ENCODE measurements around the gene AMOTL1. TPM values are rescaled to one million over a fixed set of nuclear protein-coding genes. Genes with fewer than 3 reads are reported as not detected.

Gene AMOTL1
- total RNA-seq, 2 experiments from 2014 or later = 0.08 TPM; not detected in 1

- Mint-ChIP-seq H3K4me1 (ENCODE audit: low read depth) (peaks cover 7% of the 10 kb centered on the region), H3K27me3 (peaks cover 11% of the 10 kb centered on the region), H3K27ac (no peak overlapping the region), H3K9me3 (no peaks in the 10 kb centered on the region), H3K36me3 (ENCODE audit: low read depth) (no peaks in the 10 kb centered on the region), H3K4me3 (no peak overlapping the region)
- H3K27ac ChIP-seq (ENCODE audit: low read depth in 1 of 2, low read length in 2 of 2) = no peak overlapping the region
- ATAC-seq (ENCODE audit: poor library complexity) (no peak), DNase-seq (no peak)
- no peaks in the 10 kb centered on the region for H3K9me3 ChIP-seq (ENCODE audit: control insufficient read depth in 1 of 2, insufficient read depth in 1 of 2, low read length in 2 of 2)
- ChIA-PET POLR2A (no interaction called here), CTCF (no interaction called here)
- H3K4me1 ChIP-seq (ENCODE audit: insufficient read depth, low read length) = no peaks in the 10 kb centered on the region
- no peaks in the 10 kb centered on the region for H3K36me3 ChIP-seq (ENCODE audit: insufficient read depth, low read length)
- TF ChIP-seq CTCF (IDR thresholded peaks at IDR 0.05) = no peak
- no peak overlapping the region for H3K4me3 ChIP-seq (ENCODE audit: low read length)
- intact Hi-C loops (cut with DNase I, micrococcal nuclease) = loop anchor here (5.0 to 10.0 kb wide), 3 partner anchors 977 to 1639 kb away; no protein-coding TSS in a partner anchor
- H3K27me3 ChIP-seq (ENCODE audit: control insufficient read depth in 1 of 2, insufficient read depth in 2 of 2, low read length in 2 of 2) = peaks cover 0 to 12% of the 10 kb centered on the region in 2 experiments
Observed at GRCh38 chr11:94785509-94785908, 17.4 kb downstream of the AMOTL1 start.

GRCh38 chr11:94786264-94787126, 18.3 kb downstream of the AMOTL1 start:
- Mint-ChIP-seq H3K27me3 (peaks cover 11% of the 10 kb centered on the region), H3K4me1 (ENCODE audit: low read depth) (no peaks in the 10 kb centered on the region), H3K27ac (no peak overlapping the region), H3K9me3 (no peaks in the 10 kb centered on the region), H3K36me3 (ENCODE audit: low read depth) (no peaks in the 10 kb centered on the region), H3K4me3 (no peak overlapping the region)
- no peaks in the 10 kb centered on the region for H3K9me3 ChIP-seq (ENCODE audit: control insufficient read depth in 1 of 2, insufficient read depth in 1 of 2, low read length in 2 of 2)
- POLR2A ChIA-PET = interaction anchor here (0.7 kb wide), 1 partner anchor 445 kb away, joined by 3 read pairs; no protein-coding TSS in a partner anchor
- intact Hi-C loops (cut with DNase I, micrococcal nuclease) = loop anchor here (2.0 to 10.0 kb wide), 4 partner anchors 976 to 1640 kb away; no protein-coding TSS in a partner anchor
- H3K36me3 ChIP-seq (ENCODE audit: insufficient read depth, low read length) = no peaks in the 10 kb centered on the region
- CTCF ChIA-PET = interaction anchor here (0.7 to 0.9 kb wide), 2 partner anchors 29 to 98 kb away, joined by 3 read pairs; no protein-coding TSS in a partner anchor
- no peak overlapping the region for H3K4me3 ChIP-seq (ENCODE audit: low read length)
- H3K27me3 ChIP-seq (ENCODE audit: control insufficient read depth in 1 of 2, insufficient read depth in 2 of 2, low read length in 2 of 2) = peaks cover 0 to 12% of the 10 kb centered on the region in 2 experiments
- H3K4me1 ChIP-seq (ENCODE audit: insufficient read depth, low read length) = no peaks in the 10 kb centered on the region
- peak; percentile 60 for TF ChIP-seq CTCF (IDR thresholded peaks at IDR 0.05)
- no peak overlapping the region for H3K27ac ChIP-seq (ENCODE audit: low read depth in 1 of 2, low read length in 2 of 2)
- peak in 3 of 14 experiments; percentile 24 to 42 (median 36) for DNase-seq
- ATAC-seq (ENCODE audit: poor library complexity) = peak; percentile 57

- intact Hi-C loops (cut with DNase I, micrococcal nuclease) = loop anchor here (2.0 to 10.0 kb wide), 4 partner anchors 974 to 1639 kb away; no protein-coding TSS in a partner anchor
- CTCF ChIA-PET = no interaction called here
- no peak for ATAC-seq (ENCODE audit: poor library complexity)
- Mint-ChIP-seq H3K36me3 (ENCODE audit: low read depth) (no peaks in the 10 kb centered on the region), H3K27ac (no peak overlapping the region), H3K4me1 (ENCODE audit: low read depth) (no peaks in the 10 kb centered on the region), H3K4me3 (no peak overlapping the region), H3K27me3 (peaks cover 11% of the 10 kb centered on the region), H3K9me3 (no peaks in the 10 kb centered on the region)
- Histone ChIP-seq H3K4me3 (ENCODE audit: low read length) (no peak overlapping the region), H3K9me3 (ENCODE audit: control insufficient read depth in 1 of 2, insufficient read depth in 1 of 2, low read length in 2 of 2) (no peaks in the 10 kb centered on the region), H3K36me3 (ENCODE audit: insufficient read depth, low read length) (no peaks in the 10 kb centered on the region), H3K27me3 (ENCODE audit: control insufficient read depth in 1 of 2, insufficient read depth in 2 of 2, low read length in 2 of 2) (peaks cover 0 to 12% of the 10 kb centered on the region in 2 experiments), H3K27ac (ENCODE audit: low read depth in 1 of 2, low read length in 2 of 2) (no peak overlapping the region), H3K4me1 (ENCODE audit: insufficient read depth, low read length) (no peaks in the 10 kb centered on the region)
- no peak for DNase-seq
- TF ChIP-seq CTCF (IDR thresholded peaks at IDR 0.05) = no peak
- POLR2A ChIA-PET = no interaction called here
Observed at GRCh38 chr11:94787801-94788200, 19.6 kb downstream of the AMOTL1 start.

Data from CD4-positive, alpha-beta T cell (primary cell).